ENCODE measurements around the gene TMEM41A. TPM values are rescaled to one million over a fixed set of nuclear protein-coding genes. Genes with fewer than 3 reads are reported as not detected.

The TMEM41A gene
- total and polyA plus RNA-seq, 2 donors (not counting 1 experiment from before 2014, with no cell fraction given), result 8.5 to 23.7 TPM

DNA sequence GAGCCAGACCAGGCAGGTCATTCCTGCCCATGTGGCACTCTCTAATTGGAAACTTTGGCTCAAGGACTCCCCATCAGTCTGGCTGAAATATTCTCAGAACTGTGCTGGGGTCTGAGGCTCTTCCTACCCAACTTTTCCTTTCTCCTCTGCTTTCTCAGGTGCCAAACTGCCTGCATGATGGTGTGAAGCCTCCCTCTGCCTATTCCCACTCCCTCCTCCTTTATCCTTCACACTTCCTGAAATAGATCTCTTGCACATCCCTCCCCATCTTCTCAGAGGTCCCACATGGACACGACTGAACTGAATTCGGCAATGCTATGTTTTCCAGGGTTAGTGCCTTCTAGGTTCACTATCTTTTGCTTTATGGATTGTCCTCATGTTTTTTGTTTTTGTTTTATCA lies 41.1 kb upstream of the TMEM41A start:
- ChIA-PET CTCF (no interaction called here), POLR2A (no interaction called here)
- DNase-seq (no peak), ATAC-seq (ENCODE audit: low read depth) (no peak)
- Histone ChIP-seq H3K4me1 (ENCODE audit: control insufficient read depth in 2 of 2, insufficient read depth in 2 of 2, low read length in 2 of 2) (peaks cover 6% of the 10 kb centered on the region in 2 donors), H3K36me3 (replicated peaks in 1 of 2; ENCODE audit: control extremely low read depth in 1 of 2, control insufficient read depth in 1 of 2, extremely low read depth in 1 of 2, insufficient read depth in 2 of 2, low read length in 1 of 2) (no peaks in the 10 kb centered on the region), H3K4me3 (ENCODE audit: control extremely low read depth in 1 of 5, extremely low read depth in 1 of 5, insufficient read depth in 1 of 5, low read depth in 2 of 5, low read length in 4 of 5) (no peak overlapping the region), H2AFZ (ENCODE audit: insufficient read depth, low read depth, low read length, poor library complexity, severe bottlenecking) (no peak overlapping the region), H3K9me3 (ENCODE audit: control extremely low read depth in 1 of 3, control insufficient read depth in 2 of 3, insufficient read depth in 1 of 3, low read length in 2 of 3) (no peaks in the 10 kb centered on the region), H3K27ac (ENCODE audit: low read length in 2 of 2) (no peak overlapping the region), H3K9ac (ENCODE audit: low read length) (no peak overlapping the region), H3K4me2 (replicated peaks; ENCODE audit: low read depth, low read length, poor library complexity, severe bottlenecking) (no peak overlapping the region), H3K79me2 (ENCODE audit: control insufficient read depth, insufficient read depth, low read length) (no peaks in the 10 kb centered on the region), H4K20me1 (ENCODE audit: control insufficient read depth, insufficient read depth, low read length, poor library complexity, severe bottlenecking) (no peaks in the 10 kb centered on the region), H3K27me3 (replicated peaks in 1 of 4; ENCODE audit: control extremely low read depth in 1 of 4, control insufficient read depth in 3 of 4, insufficient read depth in 4 of 4, low read length in 3 of 4) (no peaks in the 10 kb centered on the region)
- Mint-ChIP-seq H3K4me1 (peaks cover 8% of the 10 kb centered on the region), H3K9me3 (ENCODE audit: insufficient read depth) (no peaks in the 10 kb centered on the region), H3K4me3 (no peak overlapping the region), H3K27ac (no peak overlapping the region), H3K27me3 (peaks cover 11% of the 10 kb centered on the region)
- WGBS (ENCODE audit: insufficient coverage), result 60% methylated on average over 1 of the region's 2 CpGs
- intact Hi-C loops (cut with micrococcal nuclease), result no loop called here
- TF ChIP-seq EZH2 (IDR thresholded peaks at IDR 0.05; ENCODE audit: borderline replicate concordance, insufficient read depth, low read depth, low read length, poor library complexity, severe bottlenecking), result no peak
- TF ChIP-seq, protein P1, sequence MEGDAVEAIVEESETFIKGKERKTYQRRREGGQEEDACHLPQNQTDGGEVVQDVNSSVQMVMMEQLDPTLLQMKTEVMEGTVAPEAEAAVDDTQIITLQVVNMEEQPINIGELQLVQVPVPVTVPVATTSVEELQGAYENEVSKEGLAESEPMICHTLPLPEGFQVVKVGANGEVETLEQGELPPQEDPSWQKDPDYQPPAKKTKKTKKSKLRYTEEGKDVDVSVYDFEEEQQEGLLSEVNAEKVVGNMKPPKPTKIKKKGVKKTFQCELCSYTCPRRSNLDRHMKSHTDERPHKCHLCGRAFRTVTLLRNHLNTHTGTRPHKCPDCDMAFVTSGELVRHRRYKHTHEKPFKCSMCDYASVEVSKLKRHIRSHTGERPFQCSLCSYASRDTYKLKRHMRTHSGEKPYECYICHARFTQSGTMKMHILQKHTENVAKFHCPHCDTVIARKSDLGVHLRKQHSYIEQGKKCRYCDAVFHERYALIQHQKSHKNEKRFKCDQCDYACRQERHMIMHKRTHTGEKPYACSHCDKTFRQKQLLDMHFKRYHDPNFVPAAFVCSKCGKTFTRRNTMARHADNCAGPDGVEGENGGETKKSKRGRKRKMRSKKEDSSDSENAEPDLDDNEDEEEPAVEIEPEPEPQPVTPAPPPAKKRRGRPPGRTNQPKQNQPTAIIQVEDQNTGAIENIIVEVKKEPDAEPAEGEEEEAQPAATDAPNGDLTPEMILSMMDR (IDR thresholded peaks at IDR 0.05), result no peak

DNA sequence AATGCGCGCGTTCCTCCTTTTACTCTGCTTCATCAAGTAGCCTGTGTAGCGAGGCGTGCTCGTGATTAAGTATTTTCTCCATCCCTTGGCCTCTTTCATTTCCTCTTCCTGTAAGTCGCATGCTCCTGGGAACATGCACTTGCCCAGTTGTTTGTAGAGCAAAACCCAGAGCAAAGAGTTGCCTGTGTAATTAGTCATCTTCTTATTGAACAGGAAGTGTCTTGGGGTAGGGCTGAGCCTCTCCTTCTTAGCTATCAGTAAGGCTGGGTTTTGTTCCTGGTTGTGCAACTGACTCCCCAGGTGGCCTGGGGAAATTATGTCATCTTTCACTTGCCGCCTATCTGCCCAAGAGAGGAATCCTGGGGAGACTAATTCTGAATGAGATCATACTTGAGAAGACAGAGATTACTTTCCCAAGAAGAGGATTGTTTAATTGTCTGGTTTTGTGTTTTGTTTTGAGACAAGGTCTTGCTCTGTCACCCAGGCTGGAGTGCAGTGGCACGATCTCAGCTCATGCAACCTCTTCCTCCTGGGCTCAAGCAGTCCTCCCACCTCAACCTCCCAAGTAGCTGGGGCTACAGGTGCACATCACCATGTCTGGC lies 38.6 kb upstream of the TMEM41A start:
- DNase-seq, result peak; percentile 35
- H3K4me1 ChIP-seq (ENCODE audit: control insufficient read depth in 2 of 2, insufficient read depth in 2 of 2, low read length in 2 of 2), result peaks cover 6% of the 10 kb centered on the region in 2 donors
- intact Hi-C loops (cut with micrococcal nuclease), result no loop called here
- Mint-ChIP-seq H3K4me1 (peaks cover 8% of the 10 kb centered on the region), H3K27ac (peak overlapping the region; percentile 64), H3K27me3 (peaks cover 5% of the 10 kb centered on the region), H3K9me3 (ENCODE audit: insufficient read depth) (no peaks in the 10 kb centered on the region), H3K4me3 (peak overlapping the region; percentile 51)
- ChIA-PET POLR2A (no interaction called here), CTCF (no interaction called here)
- H3K27ac ChIP-seq (ENCODE audit: low read length in 2 of 2), result no peak overlapping the region
- no peaks in the 10 kb centered on the region for H4K20me1 ChIP-seq (ENCODE audit: control insufficient read depth, insufficient read depth, low read length, poor library complexity, severe bottlenecking)
- peak overlapping the region; percentile 70 for H2AFZ ChIP-seq (ENCODE audit: insufficient read depth, low read depth, low read length, poor library complexity, severe bottlenecking)
- H3K36me3 ChIP-seq (replicated peaks in 1 of 2; ENCODE audit: control extremely low read depth in 1 of 2, control insufficient read depth in 1 of 2, extremely low read depth in 1 of 2, insufficient read depth in 2 of 2, low read length in 1 of 2), result no peaks in the 10 kb centered on the region
- WGBS (ENCODE audit: insufficient coverage), result 23% methylated on average over 5 of the region's 9 CpGs
- H3K27me3 ChIP-seq (replicated peaks in 1 of 4; ENCODE audit: control extremely low read depth in 1 of 4, control insufficient read depth in 3 of 4, insufficient read depth in 4 of 4, low read length in 3 of 4), result no peaks in the 10 kb centered on the region
- H3K79me2 ChIP-seq (ENCODE audit: control insufficient read depth, insufficient read depth, low read length), result no peaks in the 10 kb centered on the region
- H3K9me3 ChIP-seq (ENCODE audit: control extremely low read depth in 1 of 3, control insufficient read depth in 2 of 3, insufficient read depth in 1 of 3, low read length in 2 of 3), result no peaks in the 10 kb centered on the region
- H3K4me3 ChIP-seq (ENCODE audit: control extremely low read depth in 1 of 5, extremely low read depth in 1 of 5, insufficient read depth in 1 of 5, low read depth in 2 of 5, low read length in 4 of 5), result peak overlapping the region in 1 of 5 experiments; percentile 19
- H3K9ac ChIP-seq (ENCODE audit: low read length), result no peak overlapping the region
- ATAC-seq (ENCODE audit: low read depth), result peak; percentile 74
- H3K4me2 ChIP-seq (replicated peaks; ENCODE audit: low read depth, low read length, poor library complexity, severe bottlenecking), result peak overlapping the region; percentile 41
- TF ChIP-seq, protein P1 (IDR thresholded peaks at IDR 0.05), result no peak
- TF ChIP-seq EZH2 (IDR thresholded peaks at IDR 0.05; ENCODE audit: borderline replicate concordance, insufficient read depth, low read depth, low read length, poor library complexity, severe bottlenecking), result no peak

Measured in B cell (primary cell).